Common myeloid progenitor, CD34-positive (primary cell): ENCODE measurements around the gene MAP3K14.

Source experiments
- CTCF ChIA-PET: fragments of 350-600 bp; sonication (Branson Sonifier 250); formaldehyde crosslinking; loops from one replicate; lab custom pipeline; 2021; ENCODE audit warnings: antibody characterized with exemption; lab: Charles Lee
- POLR2A ChIA-PET: fragments of 350-600 bp; sonication (Branson Sonifier 250); formaldehyde crosslinking; loops from one replicate; lab custom pipeline; 2021; ENCODE audit warnings: antibody characterized with exemption; lab: Charles Lee
- DNase-seq, 3 donors: peaks; one replicate each; pipeline versions ENCODE4 v3.0.0 to v3.0.0-alpha.2; 2013
- H3K27ac ChIP-seq, 2 experiments: 1 replicate in 1 of 2; 2 replicates in 1 of 2; pipeline ENCODE4 v1.7.0; 2013; ENCODE audit warnings: inconsistent platforms in 2 of 2, low read length in 2 of 2, mild to moderate bottlenecking in 2 of 2, low read depth in 1 of 2, moderate library complexity in 1 of 2; ENCODE audit not compliant: severe bottlenecking in 2 of 2, insufficient read depth in 1 of 2, poor library complexity in 1 of 2
- H3K27me3 ChIP-seq, 5 experiments: replicated peaks in 2 of 5; 1 replicate in 3 of 5; 2 replicates in 2 of 5; pipeline versions ENCODE4 v1.6.1 to v1.7.0; 2013; ENCODE audit warnings: low read length in 4 of 5, mild to moderate bottlenecking in 2 of 5, moderate library complexity in 2 of 5, inconsistent platforms in 1 of 5; ENCODE audit not compliant: insufficient read depth in 5 of 5, control insufficient read depth in 4 of 5
- H3K36me3 ChIP-seq, 4 experiments: 1 replicate in 2 of 4; 2 replicates in 2 of 4; pipeline versions ENCODE4 v1.6.1 to v1.7.0; 2013; ENCODE audit warnings: low read length in 3 of 4, control low read depth in 1 of 4, mild to moderate bottlenecking in 1 of 4; ENCODE audit not compliant: control insufficient read depth in 4 of 4, insufficient read depth in 4 of 4
- H3K4me1 ChIP-seq, 4 experiments: 1 replicate in 3 of 4; 2 replicates in 1 of 4; pipeline versions ENCODE4 v1.6.1 to v1.7.1; 2013; ENCODE audit warnings: low read length in 3 of 4, mild to moderate bottlenecking in 3 of 4, control low read depth in 1 of 4, inconsistent platforms in 1 of 4, moderate library complexity in 1 of 4; ENCODE audit not compliant: control insufficient read depth in 4 of 4, insufficient read depth in 4 of 4; ENCODE audit errors: control extremely low read depth in 1 of 4
- H3K4me3 ChIP-seq, 7 experiments: 1 replicate in 4 of 7; 2 replicates in 3 of 7; pipeline versions ENCODE4 v1.5.1 to v1.7.0; 2013; ENCODE audit warnings: mild to moderate bottlenecking in 7 of 7, low read length in 6 of 7, moderate library complexity in 6 of 7, inconsistent platforms in 2 of 7, low read depth in 2 of 7, control low read depth in 1 of 7; ENCODE audit not compliant: insufficient read depth in 4 of 7, control insufficient read depth in 1 of 7; ENCODE audit errors: extremely low read depth in 1 of 7
- H3K9me3 ChIP-seq, 5 experiments: 1 replicate in 4 of 5; 2 replicates in 1 of 5; pipeline versions ENCODE4 v1.6.1 to v1.7.1; 2013; ENCODE audit warnings: low read length in 4 of 5, mild to moderate bottlenecking in 2 of 5, inconsistent platforms in 1 of 5, low read depth in 1 of 5, moderate library complexity in 1 of 5; ENCODE audit not compliant: control insufficient read depth in 4 of 5, insufficient read depth in 2 of 5; ENCODE audit errors: control extremely low read depth in 1 of 5
- WGBS: methylation state at CpG from one replicate; pipeline ENCODE4 v1.1.5; 2013; ENCODE audit not compliant: insufficient coverage; 5-methylcytosine and 5-hydroxymethylcytosine counted together

Gene MAP3K14

DNA sequence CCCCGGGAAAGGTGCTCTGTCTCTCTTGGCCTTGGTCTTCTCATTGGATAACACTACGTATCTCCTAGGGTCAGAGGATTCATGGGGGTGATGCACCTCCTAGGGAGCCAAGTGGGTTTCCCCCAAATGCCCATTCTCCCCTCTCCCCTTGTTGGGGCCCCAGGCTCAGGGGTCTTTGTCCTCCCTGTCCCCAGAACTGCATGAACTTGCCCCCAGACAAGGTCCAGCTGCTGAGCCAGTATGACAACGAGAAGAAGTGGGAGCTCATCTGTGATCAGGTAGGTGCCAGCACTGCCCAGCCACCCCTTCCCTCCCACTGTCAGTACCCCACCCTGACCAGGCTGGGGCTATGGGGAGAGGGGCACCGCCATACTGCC, 86.4 kb downstream of the MAP3K14 start:
- no peaks in the 10 kb centered on the region for H3K27me3 ChIP-seq
- DNase-seq: no peak
- H3K27ac ChIP-seq: peak overlapping the region; percentile 0 to 96
- peaks cover 13 to 38% (median 28%) of the 10 kb centered on the region in 4 experiments for H3K36me3 ChIP-seq
- POLR2A ChIA-PET: interaction anchor here (1.2 to 4.5 kb wide), 3 partner anchors 9 to 82 kb away, joined by 5 to 35 read pairs (median 14); partner anchors contain the start of genes FMNL1 and HEXIM1
- CTCF ChIA-PET: interaction anchor here (0.7 to 13.0 kb wide), 9 partner anchors 10 to 161 kb away, joined by 3 to 420 read pairs (median 5); partner anchors contain the start of genes FMNL1 and HEXIM1
- H3K4me1 ChIP-seq: peaks cover 25 to 88% (median 72%) of the 10 kb centered on the region in 4 experiments
- 83% methylated on average over 3 of the region's 4 CpGs for WGBS
- no peaks in the 10 kb centered on the region for H3K9me3 ChIP-seq
- H3K4me3 ChIP-seq: no peak overlapping the region

DNA sequence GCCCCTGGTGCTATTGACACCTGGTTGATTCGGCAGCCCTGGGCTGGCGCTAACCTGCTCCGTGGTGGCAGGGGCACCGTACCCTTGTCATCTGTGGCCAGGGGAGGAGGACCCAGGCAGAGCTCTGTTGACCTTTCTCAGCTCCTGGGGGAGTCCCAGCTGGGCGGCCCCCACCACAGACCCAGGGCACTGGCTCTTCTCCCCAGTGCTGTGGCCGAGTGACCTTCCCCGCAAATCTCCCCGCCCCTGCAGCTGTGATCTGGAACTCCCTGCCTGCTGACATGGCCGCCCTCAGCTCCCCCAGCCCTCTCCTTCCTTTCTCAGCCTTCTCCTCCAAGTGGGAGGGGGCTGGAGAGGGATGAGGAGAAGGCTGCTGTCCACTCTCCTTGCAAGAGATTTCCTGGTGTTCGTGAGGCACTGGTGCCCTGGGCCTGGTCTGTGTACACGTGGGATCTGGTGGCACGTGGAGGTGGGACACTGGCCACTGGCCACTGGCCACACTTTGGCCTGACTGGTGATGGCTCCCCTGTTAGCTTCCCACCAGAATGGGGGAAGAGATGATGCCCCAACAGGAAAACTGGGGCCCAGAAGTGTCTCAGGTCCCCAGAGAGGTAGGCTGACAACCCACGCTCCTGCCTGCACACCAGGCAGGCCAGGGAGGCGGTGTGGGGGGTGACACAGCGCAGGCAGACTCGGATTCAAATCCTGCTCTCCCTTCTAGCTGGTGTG, 87.0 kb downstream of the MAP3K14 start:
- Histone ChIP-seq H3K4me3 (peak overlapping the region in 3 of 7 experiments; percentile 16 to 68 (median 55)), H3K9me3 (no peaks in the 10 kb centered on the region), H3K27ac (peak overlapping the region; percentile 87 to 96), H3K36me3 (peaks cover 10 to 33% (median 25%) of the 10 kb centered on the region in 4 experiments), H3K27me3 (no peaks in the 10 kb centered on the region), H3K4me1 (peaks cover 20 to 88% (median 72%) of the 10 kb centered on the region in 4 experiments)
- ChIA-PET POLR2A (interaction anchor here (1.2 to 4.5 kb wide), 4 partner anchors 8 to 115 kb away, joined by 3 to 35 read pairs (median 10); partner anchors contain the start of genes FMNL1 and MAP3K14), CTCF (interaction anchor here (0.6 to 13.0 kb wide), 10 partner anchors 9 to 306 kb away, joined by 3 to 420 read pairs (median 3); partner anchors contain the start of genes FMNL1 and HEXIM1)
- whole genome bisulfite sequencing: 80% methylated on average over 14 of the region's 16 CpGs
- no peak for DNase-seq

DNA sequence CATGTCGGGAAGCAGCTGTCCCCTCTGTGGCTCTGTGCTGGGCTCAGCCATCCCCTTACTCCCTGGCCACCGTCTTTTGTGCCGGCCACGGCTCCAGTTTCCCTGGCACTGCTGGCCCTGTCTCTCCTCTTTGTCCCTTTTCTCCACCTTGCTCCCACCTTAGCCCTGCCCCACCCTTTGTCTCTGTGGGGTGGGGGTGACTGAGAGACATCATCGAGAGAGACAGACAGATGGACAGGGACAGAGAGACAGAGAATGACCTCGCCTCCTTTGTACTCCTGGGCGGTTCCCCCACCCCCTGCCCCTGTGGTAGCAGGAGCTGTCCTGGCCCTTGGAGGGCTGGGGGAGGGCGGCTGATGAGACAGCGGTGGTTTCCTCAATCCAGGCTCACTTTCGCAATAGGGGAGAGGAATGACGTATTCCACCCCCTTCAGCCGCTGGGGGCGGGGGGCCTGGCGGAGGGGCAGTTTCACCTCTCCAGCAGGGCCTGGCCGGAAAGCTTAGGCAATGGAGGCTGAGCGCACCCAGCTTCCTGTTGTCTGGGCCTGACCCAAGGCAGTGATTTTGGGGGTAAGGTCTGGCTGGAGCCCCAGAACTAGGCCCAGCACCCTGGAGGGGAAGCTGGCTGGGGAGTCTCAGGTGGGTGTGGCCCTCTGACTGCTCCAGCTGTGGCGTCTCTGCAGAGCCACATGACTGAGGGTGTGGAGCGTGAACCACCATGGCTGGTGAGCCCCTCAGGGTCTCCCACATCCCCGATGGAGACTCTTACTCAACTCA, 87.9 kb downstream of the MAP3K14 start:
- 6% methylated on average over 13 of the region's 19 CpGs for WGBS
- POLR2A ChIA-PET: interaction anchor here (1.2 to 4.5 kb wide), 4 partner anchors 8 to 116 kb away, joined by 3 to 35 read pairs (median 10); partner anchors contain the start of genes FMNL1 and MAP3K14
- Histone ChIP-seq H3K27me3 (no peaks in the 10 kb centered on the region), H3K27ac (peak overlapping the region; percentile 87 to 96), H3K4me1 (peaks cover 17 to 94% (median 78%) of the 10 kb centered on the region in 4 experiments), H3K4me3 (peak overlapping the region in 6 of 7 experiments; percentile 31 to 92 (median 54)), H3K9me3 (no peaks in the 10 kb centered on the region), H3K36me3 (peaks cover 10 to 30% (median 23%) of the 10 kb centered on the region in 4 experiments)
- peak; percentile 88 to 94 (median 93) for DNase-seq
- CTCF ChIA-PET: interaction anchor here (0.6 to 13.0 kb wide), 12 partner anchors 9 to 306 kb away, joined by 3 to 420 read pairs (median 3); partner anchors contain the start of genes FMNL1 and HEXIM1

DNA sequence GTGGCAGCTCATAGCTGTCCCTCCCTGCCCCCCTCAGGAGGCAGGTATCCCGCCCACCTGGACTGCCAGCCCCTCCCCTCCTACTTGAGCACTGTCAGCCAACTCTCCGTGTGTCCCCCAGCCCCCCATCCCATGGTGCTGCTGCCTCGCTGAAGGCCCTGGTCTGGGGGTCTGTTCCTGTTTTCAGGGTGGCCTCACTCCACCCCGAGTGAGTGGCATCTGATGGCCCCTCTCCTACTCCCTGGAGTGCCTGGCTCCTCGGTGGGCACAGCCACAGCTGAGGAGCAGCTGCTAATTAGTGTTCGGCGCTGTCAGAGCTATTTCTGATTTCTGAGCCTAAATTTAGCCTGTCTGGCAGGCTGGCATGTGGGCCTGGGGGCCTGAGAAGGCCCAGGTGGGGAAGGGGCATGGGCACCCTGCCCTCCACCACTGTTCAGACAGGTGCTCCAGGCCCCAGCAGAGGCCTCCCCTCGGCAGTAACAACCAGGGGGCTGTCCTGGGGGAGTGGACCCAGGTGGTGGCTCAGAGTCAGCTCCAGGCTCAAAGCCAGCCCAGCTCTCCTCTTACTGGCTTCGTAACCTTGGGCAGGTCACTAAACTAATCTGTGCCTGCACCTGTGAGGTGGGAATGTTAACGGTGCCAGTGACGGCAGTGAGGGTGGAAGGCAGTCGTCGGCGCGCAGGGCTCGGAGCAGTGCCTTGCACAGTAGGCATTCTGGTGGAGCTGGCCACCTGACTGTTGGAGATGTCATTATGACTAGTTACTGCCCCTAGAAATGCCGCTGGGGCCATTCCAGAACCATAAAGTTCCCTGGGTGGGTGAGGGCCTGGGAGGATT, 88.7 kb downstream of the MAP3K14 start:
- peaks cover 3 to 22% (median 16%) of the 10 kb centered on the region in 4 experiments for H3K36me3 ChIP-seq
- no peaks in the 10 kb centered on the region for H3K27me3 ChIP-seq
- peaks cover 21 to 97% (median 86%) of the 10 kb centered on the region in 4 experiments for H3K4me1 ChIP-seq
- 29% methylated on average over 14 of the region's 17 CpGs for WGBS
- CTCF ChIA-PET: interaction anchor here (0.8 to 13.0 kb wide), 6 partner anchors 8 to 79 kb away, joined by 3 to 420 read pairs (median 4); partner anchors contain the start of genes FMNL1 and HEXIM1
- H3K27ac ChIP-seq: peak overlapping the region; percentile 87 to 96
- peak overlapping the region in 6 of 7 experiments; percentile 31 to 92 (median 54) for H3K4me3 ChIP-seq
- H3K9me3 ChIP-seq: no peaks in the 10 kb centered on the region
- POLR2A ChIA-PET: interaction anchor here (1.2 to 4.5 kb wide), 3 partner anchors 9 to 117 kb away, joined by 3 to 35 read pairs (median 7); partner anchors contain the start of gene MAP3K14
- DNase-seq: peak in 2 of 3 donors; percentile 46 to 63

DNA sequence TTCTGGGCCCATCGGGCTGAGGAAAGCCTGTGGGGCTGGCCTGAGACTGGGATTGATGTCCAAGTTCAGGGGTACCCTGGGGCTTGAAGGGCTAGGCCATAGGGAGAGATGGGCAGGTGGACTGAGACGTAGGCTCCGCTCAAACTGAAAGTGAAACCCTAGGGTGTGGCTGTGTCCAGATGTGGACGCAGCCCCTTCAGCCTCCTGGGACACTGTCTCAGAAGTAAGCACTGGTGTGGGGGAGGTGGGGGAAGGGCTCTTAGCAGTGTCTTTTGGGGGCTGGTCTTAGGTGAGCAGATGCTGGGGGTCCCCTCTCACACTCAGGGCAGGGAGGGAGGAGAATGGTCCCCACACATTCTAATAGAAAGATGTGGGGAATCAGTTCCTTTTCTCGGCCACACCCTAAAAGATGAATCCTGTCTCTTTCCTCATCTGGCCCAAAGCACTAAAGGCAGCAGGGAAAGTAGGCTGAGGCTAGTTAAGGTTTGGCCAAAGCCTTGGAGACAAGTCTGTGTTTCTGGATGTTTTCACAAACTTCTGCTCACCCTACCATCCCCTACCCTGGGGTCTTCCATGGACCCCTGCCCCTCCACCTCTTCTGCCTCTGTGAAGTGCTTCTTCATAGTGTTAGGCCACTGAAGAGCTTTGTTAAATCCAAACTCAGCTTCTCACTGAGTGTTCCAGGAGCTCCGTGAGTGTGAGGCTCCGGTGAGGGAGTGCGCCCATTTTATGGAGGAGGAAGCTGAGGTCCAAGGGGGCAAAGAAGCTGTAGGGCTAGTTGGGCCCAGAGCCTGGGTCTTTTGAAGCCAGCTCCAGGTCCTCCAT, 89.5 kb downstream of the MAP3K14 start:
- DNase-seq: peak in 2 of 3 donors; percentile 50 to 60
- Histone ChIP-seq H3K36me3 (peaks cover under 1 to 13% (median 8%) of the 10 kb centered on the region in 4 experiments), H3K9me3 (no peaks in the 10 kb centered on the region), H3K4me1 (peaks cover 21 to 98% (median 91%) of the 10 kb centered on the region in 4 experiments), H3K27ac (peak overlapping the region; percentile 87 to 96), H3K4me3 (peak overlapping the region in 6 of 7 experiments; percentile 39 to 95 (median 92)), H3K27me3 (no peaks in the 10 kb centered on the region)
- 12% methylated on average over 4 of the region's 8 CpGs for WGBS
- ChIA-PET POLR2A (interaction anchor here (2.1 to 2.4 kb wide), 2 partner anchors 8 to 79 kb away, joined by 9 to 18 read pairs; partner anchors contain the start of gene HEXIM1), CTCF (interaction anchor here (1.1 to 13.5 kb wide), 3 partner anchors 6 to 18 kb away, joined by 3 to 420 read pairs (median 420); partner anchors contain the start of gene FMNL1)
